ENCODE measurements around the gene ULBP1. TPM values are rescaled to one million over a fixed set of nuclear protein-coding genes. Genes with fewer than 3 reads are reported as not detected.
A peak's percentile ranks its signal among the peaks of the same experiment; 100 is the strongest.

The ULBP1 gene
- total RNA-seq, 1 experiment from 2014 or later: 1.6 TPM

DNA sequence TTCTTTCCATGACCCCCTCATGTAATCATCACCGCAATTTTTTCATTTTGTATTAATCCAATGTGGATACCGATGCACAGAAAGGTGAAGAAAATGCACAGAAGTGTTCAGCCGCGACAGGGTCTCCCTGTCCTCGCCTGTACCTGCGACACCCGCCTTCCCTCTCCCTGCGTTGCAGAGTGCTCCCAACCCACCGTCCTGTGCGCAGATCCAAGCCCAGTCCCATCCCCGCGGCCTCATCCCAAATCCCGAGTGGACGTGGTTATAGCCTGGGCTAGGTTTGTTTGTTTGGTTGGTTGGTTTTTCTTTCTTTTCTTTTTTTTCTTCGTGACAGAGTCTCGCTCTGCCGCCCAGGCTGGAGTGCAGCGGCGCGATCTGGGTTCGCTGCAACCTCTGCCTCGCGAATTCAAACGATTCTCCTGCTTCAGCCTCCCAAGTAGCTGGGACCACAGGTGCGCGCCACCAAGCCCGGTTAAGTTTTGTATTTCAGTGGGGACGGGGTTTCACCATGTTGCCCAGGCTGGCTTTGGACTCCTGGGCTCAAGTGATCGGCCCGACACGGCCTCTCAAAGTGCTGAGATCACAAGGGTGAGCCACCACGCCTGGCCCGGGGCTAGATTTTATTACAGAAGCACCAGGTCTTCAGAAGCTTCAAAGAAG, 40.3 kb upstream of the ULBP1 start:
- WGBS (ENCODE audit: extremely low coverage, insufficient read length, low lambda C conversion rate): no CpG with 5 or more reads among the region's 33 CpGs

More for the DNA sequence above, 40.3 kb upstream of the ULBP1 start:
- Histone ChIP-seq H3K23me2 (ENCODE audit: insufficient read length, low read depth, low read length, poor library complexity, severe bottlenecking) (peaks cover 19% of the 10 kb centered on the region), H3K27ac (ENCODE audit: insufficient read length, low read depth, low read length) (no peak overlapping the region), H4K5ac (ENCODE audit: insufficient read length, low read depth, low read length) (no peak overlapping the region), H2BK12ac (ENCODE audit: insufficient read length, low read depth, low read length) (no peak overlapping the region), H3K4me2 (ENCODE audit: insufficient read depth, insufficient read length, low read length) (peak overlapping the region; percentile 78), H3K27me3 (ENCODE audit: insufficient read depth, low read length) (peaks cover 47% of the 10 kb centered on the region), H2AK5ac (ENCODE audit: insufficient read length, low read length) (no peak overlapping the region), H3K79me1 (ENCODE audit: insufficient read depth, low read depth, low read length, poor library complexity, severe bottlenecking) (no peaks in the 10 kb centered on the region), H3K56ac (ENCODE audit: insufficient read length, low read depth, low read length) (no peak overlapping the region), H2BK5ac (ENCODE audit: insufficient read length, low read length) (no peak overlapping the region), H3K4ac (ENCODE audit: low read depth, low read length) (no peak overlapping the region), H3K23ac (ENCODE audit: insufficient read length, low read depth, low read length) (no peak overlapping the region), H3K18ac (ENCODE audit: insufficient read length, low read depth, low read length) (no peak overlapping the region), H3K79me2 (ENCODE audit: insufficient read depth, low read length) (no peaks in the 10 kb centered on the region), H4K91ac (ENCODE audit: insufficient read length, low read depth, low read length) (no peak overlapping the region), H2BK15ac (ENCODE audit: low read depth, low read length) (no peak overlapping the region), H4K20me1 (ENCODE audit: control insufficient read depth, insufficient read depth, insufficient read length) (no peaks in the 10 kb centered on the region), H2BK20ac (ENCODE audit: low read depth, low read length, poor library complexity, severe bottlenecking) (no peak overlapping the region), H4K8ac (replicated peaks; ENCODE audit: insufficient read length, low read depth, low read length) (no peak overlapping the region), H2BK120ac (ENCODE audit: low read depth, low read length, poor library complexity, severe bottlenecking) (no peak overlapping the region), H2AFZ (ENCODE audit: low read length) (no peak overlapping the region), H3T11ph (ENCODE audit: low read length) (no peak overlapping the region), H3K14ac (ENCODE audit: insufficient read depth, low read length) (no peak overlapping the region), H3K4me1 (ENCODE audit: insufficient read depth, low read length) (no peaks in the 10 kb centered on the region), H3K9ac (ENCODE audit: extremely low read depth, insufficient read length, low read length) (no peak overlapping the region), H3K9me3 (ENCODE audit: control insufficient read depth, low read depth, low read length) (no peaks in the 10 kb centered on the region)
- Mint-ChIP-seq H3K36me3 (ENCODE audit: insufficient read depth in 1 of 3, low read depth in 3 of 3) (no peaks in the 10 kb centered on the region; a peak in 1 of 7 replicates), H3K4me3 (peak overlapping the region; percentile 69 to 87), H3K4me1 (peaks cover 12 to 19% of the 10 kb centered on the region in 2 experiments), H3K27ac (no peak overlapping the region), H3K27me3 (ENCODE audit: low read depth) (peaks cover 95% of the 10 kb centered on the region), H3K9me3 (peaks cover 4 to 6% of the 10 kb centered on the region in 2 experiments; a peak in 4 of 5 replicates)
- TF ChIP-seq, protein P1, sequence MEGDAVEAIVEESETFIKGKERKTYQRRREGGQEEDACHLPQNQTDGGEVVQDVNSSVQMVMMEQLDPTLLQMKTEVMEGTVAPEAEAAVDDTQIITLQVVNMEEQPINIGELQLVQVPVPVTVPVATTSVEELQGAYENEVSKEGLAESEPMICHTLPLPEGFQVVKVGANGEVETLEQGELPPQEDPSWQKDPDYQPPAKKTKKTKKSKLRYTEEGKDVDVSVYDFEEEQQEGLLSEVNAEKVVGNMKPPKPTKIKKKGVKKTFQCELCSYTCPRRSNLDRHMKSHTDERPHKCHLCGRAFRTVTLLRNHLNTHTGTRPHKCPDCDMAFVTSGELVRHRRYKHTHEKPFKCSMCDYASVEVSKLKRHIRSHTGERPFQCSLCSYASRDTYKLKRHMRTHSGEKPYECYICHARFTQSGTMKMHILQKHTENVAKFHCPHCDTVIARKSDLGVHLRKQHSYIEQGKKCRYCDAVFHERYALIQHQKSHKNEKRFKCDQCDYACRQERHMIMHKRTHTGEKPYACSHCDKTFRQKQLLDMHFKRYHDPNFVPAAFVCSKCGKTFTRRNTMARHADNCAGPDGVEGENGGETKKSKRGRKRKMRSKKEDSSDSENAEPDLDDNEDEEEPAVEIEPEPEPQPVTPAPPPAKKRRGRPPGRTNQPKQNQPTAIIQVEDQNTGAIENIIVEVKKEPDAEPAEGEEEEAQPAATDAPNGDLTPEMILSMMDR (conservative IDR thresholded peaks at IDR 0.05): no peak
- DNase-seq: no peak

Data from H9 (cell line).